Stimulated activated CD4-positive, alpha-beta T cell treated with anti-CD3 and anti-CD28 coated beads, Interleukin-2, amount 100 ng/mL, for 48 hours (primary cell): ENCODE data around the gene MEIS2.

Experiments used
- DNase-seq, 2 donors: peaks; one replicate each; pipeline ENCODE4 v3.0.0-alpha.2; 2020

Gene MEIS2

DNA sequence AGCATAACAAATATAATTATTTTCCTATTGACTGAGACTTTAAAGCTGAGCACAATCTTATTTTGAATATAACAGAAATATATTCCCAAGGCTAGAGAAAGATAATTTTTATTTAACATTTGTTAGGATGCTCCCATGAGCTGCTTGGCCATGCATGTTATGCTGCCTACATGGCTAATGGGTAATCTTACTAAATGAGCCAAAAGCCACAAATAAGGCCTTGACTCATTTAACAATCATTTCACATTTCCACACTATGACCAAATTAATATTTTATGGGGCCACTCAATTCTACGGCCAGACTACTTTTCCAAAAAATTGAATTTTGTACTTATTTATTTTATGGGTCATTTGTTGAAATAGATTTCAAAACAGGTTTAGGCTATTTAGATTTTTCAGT, 141.7 kb downstream of the MEIS2 start:
- DNase-seq = no peak

- DNase-seq = no peak
Measured at GRCh38 chr15:36954486-36954885, 145.9 kb downstream of the MEIS2 start.

- no peak for DNase-seq
Measured at GRCh38 chr15:36953346-36953745, 147.0 kb downstream of the MEIS2 start.

DNA sequence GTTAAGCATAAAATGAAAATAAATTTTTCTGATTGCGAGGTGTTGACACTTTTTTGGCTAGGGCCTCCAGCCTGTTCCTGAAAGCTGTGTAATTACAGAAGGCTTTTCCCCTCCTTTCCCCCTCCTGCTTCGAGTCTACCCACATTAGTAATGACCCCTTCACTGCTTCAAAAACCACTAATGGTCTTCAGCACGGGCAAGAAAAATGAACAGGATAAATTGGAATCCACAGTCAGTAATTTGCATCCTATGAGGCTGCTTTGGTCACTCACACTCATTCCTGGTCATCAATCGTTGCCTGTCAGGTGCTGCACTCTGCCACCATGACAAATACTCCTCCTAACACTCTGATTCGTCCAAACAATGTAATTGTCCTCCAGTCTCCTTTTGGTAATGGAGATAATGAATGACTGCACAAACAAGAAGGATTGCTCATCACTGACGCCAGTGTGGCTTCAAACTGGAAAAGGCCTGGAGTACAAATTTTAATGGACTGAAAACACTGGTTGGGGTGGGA, 148.6 kb downstream of the MEIS2 start:
- DNase-seq = no peak

DNA sequence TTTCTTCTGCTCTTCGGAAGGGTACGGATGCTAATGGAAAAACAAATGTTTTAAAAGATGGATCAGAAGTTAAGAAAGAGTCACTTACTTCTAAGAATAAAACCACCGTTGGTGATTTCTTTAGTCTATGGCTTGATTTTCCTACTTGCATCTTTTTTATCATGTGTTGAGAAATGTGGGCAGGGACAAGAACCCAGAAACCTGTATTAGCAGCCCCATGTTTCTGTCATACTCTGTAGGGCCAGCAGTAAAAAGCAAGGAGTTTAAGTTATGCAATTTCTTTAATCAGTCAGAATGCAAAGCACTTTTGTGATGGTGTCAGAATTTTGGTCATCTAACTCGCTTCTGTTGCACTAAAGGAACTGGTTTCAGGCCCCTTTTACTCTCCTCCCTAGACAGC, 150.0 kb downstream of the MEIS2 start:
- no peak for DNase-seq

DNA sequence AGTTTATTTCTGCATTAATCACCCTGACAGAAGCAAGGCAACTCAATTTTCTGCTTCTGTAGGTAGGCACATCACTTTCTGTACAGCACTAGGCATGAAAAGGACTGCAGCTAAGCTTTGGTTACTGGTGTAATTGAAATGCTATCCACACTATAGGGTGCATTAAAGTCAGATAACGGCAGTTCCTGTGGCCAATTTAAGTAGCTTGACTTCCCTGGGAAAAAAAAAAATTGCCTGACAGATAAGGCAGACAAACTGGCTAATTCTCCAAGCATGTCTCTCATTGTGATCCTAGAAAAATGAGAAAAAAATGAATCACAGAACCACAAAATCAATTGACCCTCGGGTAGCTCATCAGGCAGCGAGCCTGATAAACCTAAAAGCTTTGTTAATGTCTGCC, 151.4 kb downstream of the MEIS2 start:
- DNase-seq = no peak

DNA sequence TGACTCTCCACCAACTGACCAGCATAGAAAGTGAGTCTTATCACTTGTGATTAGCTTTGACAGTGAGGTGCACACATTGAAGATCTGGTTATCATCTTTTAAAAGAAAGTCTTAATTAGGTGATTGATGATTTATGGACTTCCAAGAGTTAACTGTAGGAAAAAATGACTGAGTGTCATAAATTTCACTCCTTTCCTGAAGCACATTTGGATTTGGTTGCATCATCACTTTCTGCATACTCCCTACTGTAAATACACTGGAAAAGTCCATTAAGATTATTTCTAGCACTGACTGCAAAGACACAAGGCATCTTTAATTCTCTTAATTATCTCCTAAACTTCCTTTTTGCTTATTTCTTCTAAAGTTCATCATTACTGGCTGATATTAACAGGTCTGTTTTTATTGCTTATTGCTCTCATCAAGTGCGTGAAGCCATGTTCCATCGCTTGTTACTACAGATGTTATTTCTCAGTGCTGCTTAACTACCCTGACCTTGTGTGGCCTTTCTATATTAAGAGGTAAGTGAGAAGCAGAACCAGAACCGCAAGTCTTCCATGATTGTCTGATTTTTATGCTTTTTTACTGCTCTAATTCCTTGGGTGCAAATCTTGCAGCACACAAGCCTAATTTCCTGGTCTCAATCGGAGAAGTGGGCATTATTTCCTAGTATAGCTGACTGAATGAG, 153.2 kb downstream of the MEIS2 start:
- no peak for DNase-seq

- DNase-seq = no peak
Measured at GRCh38 chr15:36944442-36944841, 155.9 kb downstream of the MEIS2 start.

DNA sequence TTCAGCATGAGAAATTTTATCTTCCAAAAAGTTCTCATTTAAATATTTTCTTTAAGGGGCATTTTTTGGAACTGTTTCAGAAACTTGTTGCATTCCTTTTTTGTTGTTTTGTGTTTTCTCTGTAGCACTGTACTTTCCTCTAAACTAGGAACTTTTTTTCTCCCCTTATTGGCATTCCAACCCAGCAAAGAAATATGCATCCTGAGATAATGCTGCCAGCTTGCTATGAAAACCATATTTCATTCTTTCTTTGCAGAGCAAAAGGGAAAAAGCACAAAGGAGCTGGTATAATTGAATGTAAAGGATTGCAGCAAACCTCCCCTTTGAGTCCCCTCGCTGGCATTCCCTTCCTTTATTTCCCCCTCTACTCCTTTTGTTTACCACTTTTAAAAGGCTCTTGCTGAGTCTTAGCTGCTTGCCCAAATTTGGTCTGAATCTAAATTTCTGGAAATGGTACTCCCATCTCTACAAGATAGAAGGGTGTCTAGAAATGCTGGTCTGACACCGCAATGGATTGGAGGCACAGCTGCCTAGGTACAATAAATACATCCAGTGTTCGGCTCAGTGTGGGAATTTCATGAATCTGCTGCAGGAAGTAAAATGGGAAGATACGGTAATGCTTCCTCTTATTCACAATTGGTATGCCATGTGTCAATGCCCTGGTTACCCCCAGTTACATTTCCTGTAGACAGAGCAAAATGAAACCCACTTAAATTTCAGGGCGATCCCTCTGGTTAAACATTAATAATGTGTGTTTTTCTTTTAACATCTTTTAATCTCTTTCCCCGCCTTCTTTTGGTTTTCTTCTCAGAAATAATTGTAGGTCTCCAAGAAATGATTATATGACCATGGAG, 156.6 kb downstream of the MEIS2 start:
- DNase-seq = no peak

GRCh38 chr15:36942248-36942827, 158.0 kb downstream of the MEIS2 start:
- no peak for DNase-seq

- DNase-seq = no peak
Measured at GRCh38 chr15:36941798-36942197, 158.6 kb downstream of the MEIS2 start.

GRCh38 chr15:36940636-36941260, 159.6 kb downstream of the MEIS2 start:
- no peak for DNase-seq

DNA sequence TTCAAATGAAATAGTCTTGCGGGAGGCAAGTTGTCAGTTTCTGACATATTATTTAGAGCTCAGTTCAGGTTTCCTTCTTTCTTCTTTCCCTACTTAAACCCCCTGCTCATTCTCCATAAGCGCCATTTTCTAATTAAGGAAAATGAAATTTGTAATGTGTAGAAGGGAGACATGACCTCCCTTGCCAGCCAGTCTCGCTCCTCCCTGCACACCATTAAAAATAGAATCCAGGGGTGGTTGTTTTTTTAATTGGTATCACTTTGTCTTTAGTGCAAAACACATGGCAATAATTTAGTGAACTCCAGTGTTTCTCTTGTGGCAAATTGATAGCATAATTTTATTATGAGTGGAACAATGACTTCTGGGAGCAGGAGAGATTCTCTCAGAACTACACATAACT, 160.1 kb downstream of the MEIS2 start:
- DNase-seq = no peak

DNA sequence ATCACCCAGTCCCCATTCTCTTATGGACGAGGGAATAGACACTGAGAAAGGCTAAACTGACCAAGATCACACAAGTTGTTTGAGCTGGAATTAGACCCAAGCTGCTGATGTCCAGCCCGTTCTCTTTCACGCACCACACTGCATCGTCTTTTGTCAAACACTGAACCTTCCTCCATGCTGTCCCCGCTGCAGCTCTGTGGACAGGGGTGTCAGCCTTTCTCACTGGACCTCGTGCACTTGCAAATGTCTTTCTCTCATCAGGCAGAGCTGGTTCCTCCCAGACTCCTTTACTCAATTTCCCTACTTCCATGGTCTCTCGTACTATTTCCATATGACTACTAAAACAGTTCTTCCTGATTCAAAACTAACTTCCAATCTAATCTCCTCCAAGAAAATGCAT, 161.6 kb downstream of the MEIS2 start:
- DNase-seq = no peak

DNA sequence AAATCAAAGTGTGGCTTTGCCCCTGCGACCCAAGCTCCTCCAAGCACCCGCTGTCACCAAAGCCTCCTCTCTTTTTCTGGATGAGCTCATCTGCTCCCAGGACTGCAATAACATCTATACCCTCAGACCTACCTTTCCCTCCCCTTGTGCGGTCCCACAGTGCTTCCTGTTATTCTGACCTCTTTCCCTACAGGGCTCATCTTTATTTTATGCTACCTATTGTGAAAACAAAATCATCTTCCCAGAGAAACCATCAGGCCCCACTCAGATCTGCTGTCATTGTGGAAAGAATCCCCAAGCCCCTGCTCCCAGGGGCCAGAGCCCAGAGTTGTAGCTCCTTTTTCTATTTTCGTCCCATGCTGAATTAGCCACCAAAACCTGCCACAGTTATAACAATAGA, 162.2 kb downstream of the MEIS2 start:
- DNase-seq = no peak

GRCh38 chr15:36936613-36937012, 163.7 kb downstream of the MEIS2 start:
- DNase-seq = no peak

- DNase-seq = no peak
Measured at GRCh38 chr15:36933255-36933990, 166.9 kb downstream of the MEIS2 start.

- DNase-seq = no peak
Measured at GRCh38 chr15:36932070-36932469, 168.3 kb downstream of the MEIS2 start.

- no peak for DNase-seq
Measured at GRCh38 chr15:36931434-36931833, 168.9 kb downstream of the MEIS2 start.

- DNase-seq = no peak
Measured at GRCh38 chr15:36926427-36926825, 173.9 kb downstream of the MEIS2 start.

DNA sequence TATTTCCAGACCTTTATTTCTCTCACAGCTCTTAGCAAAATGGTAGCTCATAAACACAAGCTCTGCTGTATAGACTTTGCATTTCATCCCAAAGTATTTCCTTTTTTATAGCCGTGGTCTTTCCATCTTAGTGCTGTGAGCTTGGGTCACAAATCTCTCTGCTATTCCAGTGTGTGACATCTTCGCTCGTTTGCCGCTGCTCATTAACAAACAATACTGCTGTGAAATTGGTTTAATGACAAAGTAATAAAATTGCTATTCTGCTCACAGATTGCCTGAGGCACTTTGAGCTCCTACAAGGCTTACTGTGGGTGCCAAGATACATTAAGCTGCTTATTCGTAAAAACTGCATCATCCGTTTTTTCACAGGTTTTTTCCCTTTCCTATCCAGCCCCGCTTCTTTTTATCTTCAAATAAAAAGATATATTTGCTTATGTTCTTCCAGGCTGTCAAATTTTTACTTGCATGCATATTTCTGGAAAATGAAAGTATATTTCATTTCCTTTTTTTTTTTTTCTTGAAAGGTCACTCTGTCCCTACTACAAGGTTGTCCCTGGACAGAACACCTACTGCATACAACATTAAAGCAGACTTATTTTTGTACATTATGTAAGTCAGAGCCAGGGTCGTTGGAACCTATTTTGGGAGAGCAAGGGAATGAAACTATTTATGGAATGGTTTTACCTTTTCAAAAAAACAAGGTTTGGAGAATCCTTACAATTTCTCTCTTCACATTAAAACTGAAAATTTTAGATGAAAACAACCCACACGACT, 174.5 kb downstream of the MEIS2 start:
- no peak for DNase-seq

- DNase-seq = no peak
Measured at GRCh38 chr15:36925049-36925448, 175.3 kb downstream of the MEIS2 start.
